Measurements from ENCODE around the gene CYP2W1.
"Not testable (repeated sequence)": the region's sequence is repeated elsewhere in the genome, so short reads cannot be mapped to it uniquely, and the experiment has no call there.

CYP2W1 gene

GRCh38 chr7:951881-952547 lies 31.0 kb upstream of the CYP2W1 start:
- DNase-seq (ENCODE audit: low read depth), result no peak

GRCh38 chr7:952548-953441 lies 30.2 kb upstream of the CYP2W1 start:
- no peak for DNase-seq (ENCODE audit: low read depth)

GRCh38 chr7:953547-954327 lies 29.2 kb upstream of the CYP2W1 start:
- no peak for DNase-seq (ENCODE audit: low read depth)

- no peak for DNase-seq (ENCODE audit: low read depth)
Observed at GRCh38 chr7:954330-955238, 28.4 kb upstream of the CYP2W1 start, which contains the start of gene ADAP1. ADAP1 (minus strand) TSS chr7:954680; CDS start chr7:954477, 203 bp downstream.

- DNase-seq (ENCODE audit: low read depth), result no peak
Observed at GRCh38 chr7:956031-956430, 26.9 kb upstream of the CYP2W1 start.

- no peak for DNase-seq (ENCODE audit: low read depth)
Observed at GRCh38 chr7:957418-958220, 25.4 kb upstream of the CYP2W1 start.

- no peak for DNase-seq (ENCODE audit: low read depth)
Observed at GRCh38 chr7:958221-959200, 24.5 kb upstream of the CYP2W1 start.

- DNase-seq (ENCODE audit: low read depth), result no peak
Observed at GRCh38 chr7:959271-959670, 23.7 kb upstream of the CYP2W1 start.

- not testable (repeated sequence) for DNase-seq (ENCODE audit: low read depth)
Observed at GRCh38 chr7:959740-960139, 23.2 kb upstream of the CYP2W1 start.

- no peak for DNase-seq (ENCODE audit: low read depth)
Observed at GRCh38 chr7:960269-960871, 22.6 kb upstream of the CYP2W1 start.

- not testable (repeated sequence) for DNase-seq (ENCODE audit: low read depth)
Observed at GRCh38 chr7:960972-961371, 22.0 kb upstream of the CYP2W1 start.

- no peak for DNase-seq (ENCODE audit: low read depth)
Observed at GRCh38 chr7:961546-962400, 21.2 kb upstream of the CYP2W1 start.

GRCh38 chr7:962401-963081 lies 20.4 kb upstream of the CYP2W1 start:
- DNase-seq (ENCODE audit: low read depth), result no peak

- no peak for DNase-seq (ENCODE audit: low read depth)
Observed at GRCh38 chr7:963236-964078, 19.5 kb upstream of the CYP2W1 start.

GRCh38 chr7:964401-965231 lies 18.4 kb upstream of the CYP2W1 start:
- no peak for DNase-seq (ENCODE audit: low read depth)

Data from stimulated activated CD8-positive, alpha-beta memory T cell treated with anti-CD3 and anti-CD28 coated beads, Interleukin-15, amount 100 ng/mL, for 1 hour (primary cell).